HG03095 (cell line): ENCODE results near the gene NOMO2.
"Not testable (repeated sequence)": the region's sequence is repeated elsewhere in the genome, so short reads cannot be mapped to it uniquely, and the experiment has no call there.

Experiments used
- ATAC-seq: cut with Tn5 transposase; IDR thresholded peaks from one replicate; pipeline ENCODE4 v1.9.1; 2021; ENCODE audit warnings: moderate library complexity; ENCODE audit not compliant: unreplicated experiment

NOMO2 gene, protein sequence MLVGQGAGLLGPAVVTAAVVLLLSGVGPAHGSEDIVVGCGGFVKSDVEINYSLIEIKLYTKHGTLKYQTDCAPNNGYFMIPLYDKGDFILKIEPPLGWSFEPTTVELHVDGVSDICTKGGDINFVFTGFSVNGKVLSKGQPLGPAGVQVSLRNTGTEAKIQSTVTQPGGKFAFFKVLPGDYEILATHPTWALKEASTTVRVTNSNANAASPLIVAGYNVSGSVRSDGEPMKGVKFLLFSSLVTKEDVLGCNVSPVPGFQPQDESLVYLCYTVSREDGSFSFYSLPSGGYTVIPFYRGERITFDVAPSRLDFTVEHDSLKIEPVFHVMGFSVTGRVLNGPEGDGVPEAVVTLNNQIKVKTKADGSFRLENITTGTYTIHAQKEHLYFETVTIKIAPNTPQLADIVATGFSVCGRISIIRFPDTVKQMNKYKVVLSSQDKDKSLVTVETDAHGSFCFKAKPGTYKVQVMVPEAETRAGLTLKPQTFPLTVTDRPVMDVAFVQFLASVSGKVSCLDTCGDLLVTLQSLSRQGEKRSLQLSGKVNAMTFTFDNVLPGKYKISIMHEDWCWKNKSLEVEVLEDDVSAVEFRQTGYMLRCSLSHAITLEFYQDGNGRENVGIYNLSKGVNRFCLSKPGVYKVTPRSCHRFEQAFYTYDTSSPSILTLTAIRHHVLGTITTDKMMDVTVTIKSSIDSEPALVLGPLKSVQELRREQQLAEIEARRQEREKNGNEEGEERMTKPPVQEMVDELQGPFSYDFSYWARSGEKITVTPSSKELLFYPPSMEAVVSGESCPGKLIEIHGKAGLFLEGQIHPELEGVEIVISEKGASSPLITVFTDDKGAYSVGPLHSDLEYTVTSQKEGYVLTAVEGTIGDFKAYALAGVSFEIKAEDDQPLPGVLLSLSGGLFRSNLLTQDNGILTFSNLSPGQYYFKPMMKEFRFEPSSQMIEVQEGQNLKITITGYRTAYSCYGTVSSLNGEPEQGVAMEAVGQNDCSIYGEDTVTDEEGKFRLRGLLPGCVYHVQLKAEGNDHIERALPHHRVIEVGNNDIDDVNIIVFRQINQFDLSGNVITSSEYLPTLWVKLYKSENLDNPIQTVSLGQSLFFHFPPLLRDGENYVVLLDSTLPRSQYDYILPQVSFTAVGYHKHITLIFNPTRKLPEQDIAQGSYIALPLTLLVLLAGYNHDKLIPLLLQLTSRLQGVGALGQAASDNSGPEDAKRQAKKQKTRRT

GRCh38 chr16:18561727-18562314 lies at the start of gene NOMO2:
NOMO2 (minus strand) TSS chr16:18562097; CDS start chr16:18562040, 57 bp downstream.
- peak; percentile 92 for ATAC-seq

DNA sequence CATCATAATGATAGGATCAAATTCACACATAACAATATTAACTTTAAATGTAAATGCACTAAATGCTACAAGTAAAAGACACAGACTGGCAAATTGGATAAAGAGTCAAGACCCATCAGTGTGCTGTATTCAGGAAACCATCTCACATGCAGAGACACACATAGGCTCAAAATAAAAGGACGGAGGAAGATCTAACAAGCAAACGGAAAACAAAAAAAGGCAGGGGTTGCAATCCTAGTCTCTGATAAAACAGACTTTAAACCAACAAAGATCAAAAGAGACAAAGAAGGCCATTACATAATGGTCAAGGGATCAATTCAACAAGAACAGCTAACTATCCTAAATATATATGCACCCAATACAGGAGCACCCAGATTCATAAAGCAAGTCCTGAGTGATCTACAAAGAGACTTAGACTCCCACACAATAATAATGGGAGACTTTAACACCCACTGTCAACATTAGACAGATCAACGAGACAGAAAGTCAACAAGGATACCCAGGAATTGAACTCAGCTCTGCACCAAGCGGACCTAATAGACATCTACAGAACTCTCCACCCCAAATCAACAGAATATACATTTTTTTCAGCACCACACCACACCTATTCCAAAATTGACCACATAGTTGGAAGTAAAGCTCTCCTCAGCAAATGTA lies 48.4 kb upstream of the NOMO2 start:
- not testable (repeated sequence) for ATAC-seq

GRCh38 chr16:18608271-18608670 lies 46.4 kb upstream of the NOMO2 start:
- not testable (repeated sequence) for ATAC-seq

GRCh38 chr16:18603572-18604246 lies 41.8 kb upstream of the NOMO2 start:
- not testable (repeated sequence) for ATAC-seq

DNA sequence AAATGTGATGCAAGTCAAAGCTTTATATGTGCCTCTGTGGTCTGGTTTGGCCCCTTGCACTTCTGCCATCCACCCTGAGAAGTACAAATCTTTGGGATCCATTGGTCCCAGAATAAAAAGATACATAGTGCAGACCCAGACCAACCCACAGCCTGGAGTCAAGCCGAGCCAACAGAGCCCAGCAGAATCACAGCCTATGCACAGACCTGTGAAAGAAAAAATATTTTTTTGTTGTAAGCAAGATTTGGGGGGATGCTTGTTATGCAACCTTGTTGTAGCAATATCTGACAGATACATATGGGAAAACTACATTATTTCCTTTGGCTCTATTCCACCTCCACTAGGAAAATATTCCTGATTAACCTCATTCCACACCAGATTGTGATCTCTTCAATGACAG lies 36.7 kb upstream of the NOMO2 start:
- not testable (repeated sequence) for ATAC-seq

DNA sequence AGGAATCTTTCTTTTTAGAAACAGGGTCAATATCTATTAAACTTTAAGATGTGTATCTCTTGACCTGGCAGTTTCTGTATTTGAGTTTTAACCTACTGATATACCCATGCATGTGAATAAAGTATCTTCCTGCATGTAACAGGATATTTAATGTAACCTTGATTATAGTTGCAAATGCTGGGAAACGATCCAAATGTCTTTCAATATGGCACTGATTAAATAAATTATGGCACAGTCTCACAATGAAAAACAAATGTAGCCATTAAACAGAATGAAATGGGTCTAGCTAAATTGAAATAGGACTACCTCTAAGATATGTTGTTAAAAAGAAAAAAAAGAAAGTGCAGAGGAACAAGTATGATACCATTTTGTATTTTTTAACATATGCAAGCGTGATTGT lies 35.8 kb upstream of the NOMO2 start:
- not testable (repeated sequence) for ATAC-seq

- not testable (repeated sequence) for ATAC-seq
These were observed 35.4 kb upstream of the NOMO2 start for GRCh38 chr16:18597319-18597718.

DNA sequence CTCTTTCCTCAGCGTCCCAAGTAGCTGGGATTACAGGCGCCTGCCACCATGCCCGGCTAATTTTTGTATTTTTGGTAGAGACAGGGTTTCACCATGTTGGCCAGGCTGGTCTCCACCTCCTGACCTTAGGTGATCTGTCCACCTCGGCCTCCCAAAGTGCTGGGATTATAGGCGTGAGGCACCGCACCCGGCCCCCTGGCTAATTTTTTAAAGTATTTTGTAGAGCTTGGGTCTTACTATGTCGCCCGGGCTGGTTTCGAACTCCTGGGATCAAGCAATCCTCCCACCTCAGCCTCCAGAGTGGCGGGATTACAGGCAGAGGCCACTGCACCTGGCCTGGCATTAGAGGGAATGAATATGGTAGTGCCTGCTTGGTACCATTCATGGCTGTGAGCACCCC lies 33.9 kb upstream of the NOMO2 start:
- ATAC-seq = not testable (repeated sequence)

GRCh38 chr16:18594880-18595279 lies 33.0 kb upstream of the NOMO2 start:
- ATAC-seq = not testable (repeated sequence)

DNA sequence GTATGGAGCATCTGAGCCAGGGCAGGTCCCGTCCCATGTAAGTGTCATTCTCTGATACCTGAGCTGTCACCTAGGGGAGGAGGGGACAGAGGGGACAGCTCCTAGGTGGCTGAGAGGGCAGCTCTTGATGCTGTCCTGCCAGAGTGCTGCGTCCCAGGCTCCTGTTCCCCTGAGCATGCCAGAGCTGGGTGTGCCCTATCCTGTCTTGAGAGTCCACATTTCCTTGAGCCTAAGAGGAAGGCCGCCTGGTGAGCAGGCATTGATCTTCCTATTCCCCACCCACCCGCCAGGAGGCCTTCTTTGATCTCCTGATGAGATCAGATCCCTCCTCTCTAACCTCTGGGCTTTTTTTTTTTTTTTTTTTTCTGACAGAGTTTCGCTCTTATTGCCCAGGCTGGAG lies 32.0 kb upstream of the NOMO2 start:
- not testable (repeated sequence) for ATAC-seq

DNA sequence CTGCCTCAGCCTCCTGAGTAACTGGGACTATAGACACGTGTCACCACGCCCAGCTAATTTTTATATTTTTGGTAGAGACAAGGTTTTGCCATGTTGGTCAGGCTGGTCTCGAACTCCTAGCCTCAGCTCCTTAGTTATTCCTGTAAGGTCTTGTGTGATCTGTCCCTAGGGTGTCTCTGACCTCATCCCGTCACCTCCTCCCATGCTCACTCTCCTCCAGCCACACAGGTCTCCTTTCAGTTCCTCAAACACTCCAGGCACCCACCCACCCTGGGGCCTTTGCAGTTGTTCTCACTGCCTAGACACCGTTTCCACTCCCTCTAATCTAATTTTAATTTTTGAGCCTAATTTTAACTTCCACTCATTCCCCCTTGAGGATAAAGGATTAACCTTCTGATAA lies 31.1 kb upstream of the NOMO2 start:
- ATAC-seq = not testable (repeated sequence)

DNA sequence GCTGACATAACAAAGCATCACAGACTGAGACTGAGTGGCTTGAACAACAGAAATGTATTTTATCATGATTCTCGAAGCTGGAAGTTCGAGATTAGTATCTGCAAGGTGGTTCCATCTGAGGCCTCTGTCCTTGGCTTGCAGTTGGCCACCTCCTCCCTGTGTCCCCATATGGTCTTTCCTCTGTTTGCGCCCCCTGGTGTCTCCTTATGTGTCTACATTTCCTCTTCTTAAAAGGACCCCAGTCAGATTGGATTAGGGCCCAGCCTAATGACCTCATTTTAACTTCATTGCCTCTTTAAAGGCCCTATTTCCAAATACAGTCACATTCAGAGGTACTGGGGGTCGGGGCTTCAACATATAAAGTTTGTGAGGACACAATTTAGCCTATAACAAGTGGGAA lies 30.0 kb upstream of the NOMO2 start:
- ATAC-seq = not testable (repeated sequence)

DNA sequence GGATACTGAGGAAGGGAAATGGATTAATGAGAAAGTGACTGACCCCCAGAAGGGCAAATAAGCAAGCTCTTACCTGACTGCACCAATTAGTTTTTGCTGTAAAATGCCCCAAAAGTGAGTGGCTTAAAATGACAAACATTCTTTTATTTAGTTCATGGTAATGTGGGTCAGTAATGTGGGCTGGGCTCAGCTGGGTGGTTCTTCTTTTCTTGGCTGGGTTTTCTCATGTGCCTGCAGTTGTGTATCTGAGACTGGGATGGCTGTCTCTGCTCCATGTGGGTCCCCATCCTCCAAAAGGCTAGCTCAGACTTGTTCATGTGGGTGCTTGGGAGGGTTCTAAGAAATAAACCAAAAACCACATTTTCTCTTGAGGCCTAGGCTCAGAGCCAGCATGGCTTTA lies 29.5 kb upstream of the NOMO2 start:
- ATAC-seq = not testable (repeated sequence)

- not testable (repeated sequence) for ATAC-seq
These were observed 27.9 kb upstream of the NOMO2 start for GRCh38 chr16:18589806-18590205.

DNA sequence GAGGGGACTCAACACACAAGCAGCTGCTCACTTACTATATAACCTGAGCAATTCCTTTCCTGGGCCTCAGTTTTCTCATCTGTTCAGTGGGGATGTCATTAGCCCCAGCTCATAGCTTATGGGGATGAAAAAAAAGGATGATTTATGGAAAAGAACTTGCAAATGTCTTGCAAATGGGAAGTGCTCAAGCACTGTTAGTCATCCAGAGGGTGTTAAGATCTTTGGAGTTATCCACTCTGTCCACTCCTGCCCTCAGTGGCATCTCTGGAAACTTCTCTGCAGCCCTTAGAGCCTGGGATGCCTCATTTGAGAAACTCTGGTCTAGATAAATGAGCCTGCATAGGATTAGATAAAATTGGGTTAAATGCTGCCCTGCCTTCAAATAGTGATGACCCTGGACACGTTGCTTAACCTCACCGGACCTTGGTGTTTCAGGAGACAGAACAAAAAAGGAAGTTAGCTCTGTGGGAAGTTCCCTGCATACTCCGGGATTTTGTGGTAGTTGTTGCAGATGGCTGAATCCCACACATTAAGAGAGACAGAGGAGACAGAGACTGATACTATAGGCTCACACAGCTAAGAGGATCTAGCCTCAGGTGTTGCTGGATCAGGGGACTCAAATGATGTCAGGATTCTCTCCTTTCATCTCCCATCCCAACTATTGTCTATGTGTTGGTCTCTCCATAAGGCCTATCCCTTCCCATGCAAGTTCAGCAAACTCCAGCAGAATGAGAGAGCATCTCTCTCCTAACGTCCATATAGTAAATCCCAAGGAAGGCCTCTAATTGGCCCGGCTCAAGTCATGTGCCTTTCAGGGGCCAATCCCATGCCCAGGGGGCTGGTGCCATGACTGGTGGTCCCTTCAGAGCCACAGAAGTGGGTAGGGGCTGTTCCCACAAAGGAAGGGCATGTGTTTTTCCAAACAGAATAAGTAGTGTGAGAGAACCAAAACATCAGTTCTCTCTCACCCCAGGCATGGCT lies 25.0 kb upstream of the NOMO2 start:
- ATAC-seq = not testable (repeated sequence)

- not testable (repeated sequence) for ATAC-seq
These were observed 23.9 kb upstream of the NOMO2 start for GRCh38 chr16:18585789-18586188.

- no peak for ATAC-seq
These were observed 21.0 kb upstream of the NOMO2 start for GRCh38 chr16:18582902-18583301.

DNA sequence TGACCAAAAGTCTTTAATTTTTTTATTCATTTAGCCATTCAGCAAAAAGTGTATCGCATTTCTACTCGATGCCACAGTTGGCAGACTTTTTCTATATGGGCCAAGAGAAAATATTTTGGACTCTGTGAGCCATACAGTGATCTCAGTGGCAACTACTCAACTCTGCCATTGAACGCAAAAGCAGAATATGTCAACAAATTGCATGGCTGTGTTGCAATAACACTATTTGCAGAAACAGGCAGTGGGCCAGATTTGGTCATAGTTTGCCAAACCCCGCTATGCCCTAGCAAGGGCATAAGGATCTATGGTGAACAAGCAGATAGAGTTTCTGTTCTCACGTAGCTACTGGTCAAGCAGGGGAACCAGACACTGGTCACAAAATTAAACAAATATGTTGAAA lies 18.5 kb upstream of the NOMO2 start:
- ATAC-seq = not testable (repeated sequence)
